MCF 10A (cell line): ENCODE measurements around the gene PDK1. TPM values are rescaled to one million over a fixed set of nuclear protein-coding genes. Genes with fewer than 3 reads are reported as not detected.

ENCODE experiments used
- BruUV-seq: library from RNA; stranded (reverse); fragments of 400-500 nt; replicated peaks from 2 replicates; lab custom pipeline; 2021; lab: Mats Ljungman, UMichigan
- CTCF ChIA-PET: fragments of 300-600 bp; sonication (Branson Sonifier 250); formaldehyde crosslinking; extraction: SDS; loops from one replicate; lab custom pipeline; 2021; ENCODE audit warnings: antibody characterized with exemption, inconsistent platforms; lab: Yijun Ruan, JAX
- POLR2A ChIA-PET: fragments of 300-600, 350-650 bp; sonication (Branson Sonifier 250); formaldehyde crosslinking; extraction: SDS; loops from one replicate; lab custom pipeline; 2020; ENCODE audit warnings: antibody characterized with exemption, inconsistent platforms; lab: Yijun Ruan, JAX
- DNase-seq: peaks from one replicate; pipeline ENCODE4 v3.0.0-alpha.2; 2018; ENCODE audit not compliant: unreplicated experiment
- H3K27ac Mint-ChIP-seq: one replicate; pipeline ENCODE4 v1.8.0; 2022; ENCODE audit warnings: mild to moderate bottlenecking, low read depth, mixed read lengths; ENCODE audit not compliant: unreplicated experiment
- H3K27me3 Mint-ChIP-seq: one replicate; pipeline ENCODE4 v1.8.0; 2022; ENCODE audit warnings: mixed read lengths; ENCODE audit not compliant: insufficient read depth, unreplicated experiment
- H3K36me3 Mint-ChIP-seq: one replicate; pipeline ENCODE4 v1.8.0; 2022; ENCODE audit warnings: mild to moderate bottlenecking, moderate library complexity, mixed read lengths; ENCODE audit not compliant: insufficient read depth, unreplicated experiment
- H3K4me1 Mint-ChIP-seq: one replicate; pipeline ENCODE4 v1.8.0; 2022; ENCODE audit warnings: mixed read lengths; ENCODE audit not compliant: insufficient read depth, unreplicated experiment
- H3K4me3 Mint-ChIP-seq: one replicate; pipeline ENCODE4 v1.8.0; 2022; ENCODE audit warnings: mild to moderate bottlenecking, moderate library complexity, mixed read lengths; ENCODE audit not compliant: unreplicated experiment
- H3K9me3 Mint-ChIP-seq: one replicate; pipeline ENCODE4 v1.8.0; 2022; ENCODE audit warnings: mixed read lengths; ENCODE audit not compliant: unreplicated experiment
- intact Hi-C: fragments of 100-400 bp; cut with micrococcal nuclease; formaldehyde crosslinking; loops from 2 replicates; pipeline ENCODE4 v1.14.1; 2022
- total RNA-seq: library from RNA; stranded (reverse); gene quantifications from 2 replicates; pipeline ENCODE4 v1.2.3, GENCODE V29; 2022
- TF ChIP-seq, protein P1 (sequence below): fragments of 200-600 bp; IDR thresholded peaks from one replicate; pipeline ENCODE4 v1.8.0; 2022; ENCODE audit warnings: antibody characterized with exemption, mild to moderate bottlenecking; ENCODE audit not compliant: unreplicated experiment

PDK1 gene
- total RNA-seq, 1 experiment from 2014 or later: 26.5 TPM

DNA sequence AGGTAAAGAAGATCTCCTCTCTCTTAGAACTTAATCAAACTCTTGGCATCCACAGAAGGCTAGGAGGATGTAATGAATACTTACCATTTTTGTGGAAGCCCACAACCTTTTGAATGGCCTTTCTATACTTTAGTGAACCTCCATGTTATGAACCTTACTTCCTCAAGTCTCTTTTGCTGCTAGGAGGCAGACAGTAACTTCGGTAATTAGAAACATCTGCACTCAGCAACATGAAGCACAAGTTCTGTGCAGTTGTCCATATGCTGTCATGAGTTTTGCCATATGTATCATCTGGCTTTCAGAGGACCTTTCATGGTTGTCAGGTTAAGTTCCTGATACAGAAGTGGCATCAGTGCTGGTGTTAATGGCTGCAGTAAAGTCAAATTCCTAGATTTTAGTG is 50.4 kb downstream of the PDK1 start:
- intact Hi-C loops: no loop called here
- Mint-ChIP-seq H3K4me3 (no peak overlapping the region), H3K27ac (no peak overlapping the region), H3K36me3 (peaks cover 38% of the 10 kb centered on the region), H3K4me1 (no peaks in the 10 kb centered on the region), H3K9me3 (no peaks in the 10 kb centered on the region), H3K27me3 (no peaks in the 10 kb centered on the region)
- POLR2A ChIA-PET: no interaction called here
- TF ChIP-seq, protein P1, sequence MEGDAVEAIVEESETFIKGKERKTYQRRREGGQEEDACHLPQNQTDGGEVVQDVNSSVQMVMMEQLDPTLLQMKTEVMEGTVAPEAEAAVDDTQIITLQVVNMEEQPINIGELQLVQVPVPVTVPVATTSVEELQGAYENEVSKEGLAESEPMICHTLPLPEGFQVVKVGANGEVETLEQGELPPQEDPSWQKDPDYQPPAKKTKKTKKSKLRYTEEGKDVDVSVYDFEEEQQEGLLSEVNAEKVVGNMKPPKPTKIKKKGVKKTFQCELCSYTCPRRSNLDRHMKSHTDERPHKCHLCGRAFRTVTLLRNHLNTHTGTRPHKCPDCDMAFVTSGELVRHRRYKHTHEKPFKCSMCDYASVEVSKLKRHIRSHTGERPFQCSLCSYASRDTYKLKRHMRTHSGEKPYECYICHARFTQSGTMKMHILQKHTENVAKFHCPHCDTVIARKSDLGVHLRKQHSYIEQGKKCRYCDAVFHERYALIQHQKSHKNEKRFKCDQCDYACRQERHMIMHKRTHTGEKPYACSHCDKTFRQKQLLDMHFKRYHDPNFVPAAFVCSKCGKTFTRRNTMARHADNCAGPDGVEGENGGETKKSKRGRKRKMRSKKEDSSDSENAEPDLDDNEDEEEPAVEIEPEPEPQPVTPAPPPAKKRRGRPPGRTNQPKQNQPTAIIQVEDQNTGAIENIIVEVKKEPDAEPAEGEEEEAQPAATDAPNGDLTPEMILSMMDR: no peak
- no TSS peak for BruUV-seq
- CTCF ChIA-PET: interaction anchor here (1.0 to 1.5 kb wide), 2 partner anchors 12 to 105 kb away, joined by 5 read pairs; no protein-coding TSS in a partner anchor
- DNase-seq: no peak

DNA sequence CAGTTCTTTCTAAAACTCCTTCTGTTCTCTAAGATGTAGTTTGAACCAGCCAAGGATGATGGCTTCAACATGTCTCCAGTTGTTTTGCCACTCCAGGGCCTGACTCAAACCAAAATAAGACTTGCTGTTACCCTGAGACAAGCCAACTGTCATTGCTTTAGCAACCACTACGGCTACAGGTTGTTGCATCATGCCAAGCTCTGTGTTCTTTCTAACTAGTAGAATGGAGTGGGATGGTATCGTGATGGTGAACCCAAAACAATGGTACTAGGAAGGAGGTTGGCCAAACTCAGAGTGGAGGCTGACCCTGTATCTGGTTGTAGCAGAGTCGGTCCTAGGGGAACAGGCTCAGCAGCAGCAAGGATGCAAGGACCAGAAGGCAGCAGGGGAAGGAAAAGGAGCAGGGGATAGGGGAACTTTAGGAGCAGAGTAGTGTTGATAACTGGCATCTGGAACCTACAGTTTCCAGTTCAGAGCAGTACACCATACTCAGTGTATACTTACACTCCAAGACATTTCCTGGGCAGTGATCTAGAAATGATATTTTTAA is 51.6 kb downstream of the PDK1 start:
- CTCF ChIA-PET: interaction anchor here (0.5 to 1.5 kb wide), 2 partner anchors 97 to 1733 kb away, joined by 4 to 5 read pairs; no protein-coding TSS in a partner anchor
- Mint-ChIP-seq H3K36me3 (peaks cover 38% of the 10 kb centered on the region), H3K27ac (no peak overlapping the region), H3K27me3 (no peaks in the 10 kb centered on the region), H3K4me1 (no peaks in the 10 kb centered on the region), H3K4me3 (no peak overlapping the region), H3K9me3 (no peaks in the 10 kb centered on the region)
- DNase-seq: no peak
- intact Hi-C loops: no loop called here
- BruUV-seq: no TSS peak
- TF ChIP-seq, protein P1: no peak
- POLR2A ChIA-PET: no interaction called here

DNA sequence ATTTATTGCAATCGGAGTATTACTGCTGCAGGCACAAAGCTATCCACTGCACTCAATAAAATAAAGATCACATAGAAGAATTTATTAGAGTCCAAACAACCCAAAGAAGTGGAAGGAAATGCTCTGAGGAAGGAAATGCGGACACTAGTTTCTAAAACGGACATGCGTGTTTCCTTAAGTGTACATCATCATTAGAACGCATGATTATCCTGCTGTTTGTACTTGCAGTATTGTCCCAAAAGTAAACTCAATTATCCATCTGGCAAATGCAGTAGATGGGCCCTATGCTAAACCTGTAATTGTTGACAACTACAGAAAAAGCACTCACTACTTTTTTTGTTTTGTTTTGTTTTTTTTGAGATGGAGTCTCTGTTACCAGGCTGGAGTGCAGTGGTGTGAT is 53.6 kb downstream of the PDK1 start:
- Mint-ChIP-seq H3K27me3 (no peaks in the 10 kb centered on the region), H3K36me3 (peaks cover 44% of the 10 kb centered on the region), H3K9me3 (no peaks in the 10 kb centered on the region), H3K4me3 (no peak overlapping the region), H3K4me1 (no peaks in the 10 kb centered on the region), H3K27ac (no peak overlapping the region)
- ChIA-PET POLR2A (interaction anchor here (0.6 kb wide), 1 partner anchor 945 kb away, joined by 3 read pairs; no protein-coding TSS in a partner anchor), CTCF (interaction anchor here (1.0 to 2.5 kb wide), 2 partner anchors 15 to 101 kb away, joined by 4 to 7 read pairs; no protein-coding TSS in a partner anchor)
- intact Hi-C loops: no loop called here
- DNase-seq: no peak
- TF ChIP-seq, protein P1: no peak
- no TSS peak for BruUV-seq

DNA sequence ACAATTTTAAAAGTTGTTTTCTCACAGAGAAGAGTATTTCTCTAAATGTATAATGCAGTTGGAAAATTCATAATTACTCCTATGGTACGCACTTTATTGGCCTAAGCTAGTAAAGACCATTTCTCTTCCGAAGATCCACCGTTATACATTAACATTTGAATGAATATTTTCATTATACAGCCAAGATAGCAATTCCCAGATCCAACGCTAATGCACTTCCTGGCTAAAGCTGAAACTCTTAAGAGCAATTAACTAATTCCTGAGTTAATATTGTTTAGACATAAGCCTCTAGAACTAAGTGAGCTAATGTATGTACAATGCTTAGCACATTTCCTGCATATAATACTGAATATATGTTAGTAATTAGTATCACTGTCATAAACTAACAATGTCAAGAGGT is 56.2 kb downstream of the PDK1 start:
- CTCF ChIA-PET: interaction anchor here (0.5 to 1.3 kb wide), 3 partner anchors 98 to 202 kb away, joined by 3 read pairs; no protein-coding TSS in a partner anchor
- H3K4me1 Mint-ChIP-seq: no peaks in the 10 kb centered on the region
- intact Hi-C loops: no loop called here

More for the DNA sequence above, 56.2 kb downstream of the PDK1 start:
- no peak for DNase-seq
- no TSS peak for BruUV-seq
- no peak overlapping the region for H3K4me3 Mint-ChIP-seq
- H3K9me3 Mint-ChIP-seq: no peaks in the 10 kb centered on the region
- POLR2A ChIA-PET: interaction anchor here (1.2 kb wide), 1 partner anchor 81 kb away, joined by 3 read pairs; no protein-coding TSS in a partner anchor
- no peaks in the 10 kb centered on the region for H3K27me3 Mint-ChIP-seq
- peaks cover 34% of the 10 kb centered on the region for H3K36me3 Mint-ChIP-seq
- TF ChIP-seq, protein P1: no peak
- no peak overlapping the region for H3K27ac Mint-ChIP-seq
